ENCODE results near the gene LRMDA.

GRCh38 chr10:76268954-76269353 is 837.5 kb downstream of the LRMDA start:
- TF ChIP-seq CTCF (IDR thresholded peaks at IDR 0.05; ENCODE audit: insufficient read depth, low read length, poor library complexity, severe bottlenecking) (no peak), EZH2phosphoT487 (conservative IDR thresholded peaks at IDR 0.05; ENCODE audit: low read length) (no peak)

All from SU-DHL-6 (cell line).